SK-N-SH (cell line): ENCODE data around the gene WDFY2. TPM values are rescaled to one million over a fixed set of nuclear protein-coding genes. Genes with fewer than 3 reads are reported as not detected.

Experiments
- CTCF ChIA-PET: fragments of 300-600, 350-600 bp; formaldehyde crosslinking; extraction: SDS; loops from one replicate; lab custom pipeline; 2021; lab: Yijun Ruan, JAX
- POLR2A ChIA-PET: fragments of 350-600 bp; sonication (Branson Sonifier 250); formaldehyde crosslinking; extraction: SDS; loops from one replicate; lab custom pipeline; 2020; ENCODE audit warnings: antibody characterized with exemption, inconsistent platforms; lab: Yijun Ruan, JAX
- DNase-seq: peaks from one replicate; pipeline ENCODE4 v3.0.0; 2012
- H2AFZ ChIP-seq: fragments of 200-600 bp; sonication (generic); 2 replicates; pipeline ENCODE4 v1.8.1; 2016; ENCODE audit warnings: antibody characterized with exemption, mild to moderate bottlenecking, low read depth
- H3F3A ChIP-seq: fragments of 200-600 bp; sonication (generic); replicated peaks from 2 replicates; pipeline ENCODE3; 2016; ENCODE audit warnings: antibody characterized with exemption, mild to moderate bottlenecking; ENCODE audit not compliant: insufficient read depth
- H3K27ac ChIP-seq, 2 experiments: fragments of 200-500 bp in 1 of 2; fragments of 200-600 bp in 1 of 2; sonication (Bioruptor generic) in 1 of 2; sonication (generic), shearing (Covaris generic) in 1 of 2; 2 replicates each; pipeline versions ENCODE4 v1.5.1 to v1.6.1; 2014 to 2016; ENCODE audit warnings: low read depth in 2 of 2, inconsistent platforms in 1 of 2, low read length in 1 of 2, mild to moderate bottlenecking in 1 of 2, mixed read lengths in 1 of 2
- H3K27me3 ChIP-seq: fragments of 200-600 bp; sonication (generic), shearing (Covaris generic); 2 replicates; pipeline ENCODE4 v1.6.1; 2016; ENCODE audit warnings: mixed run types; ENCODE audit not compliant: insufficient read depth
- H3K36me3 ChIP-seq, 2 experiments: fragments of 200-500 bp in 1 of 2; fragments of 200-600 bp in 1 of 2; sonication (Bioruptor generic) in 1 of 2; sonication (generic) in 1 of 2; replicated peaks in 1 of 2; 2 replicates each; pipeline versions ENCODE3 to v1.5.1; 2014 to 2016; ENCODE audit warnings: low read length in 1 of 2, mild to moderate bottlenecking in 1 of 2; ENCODE audit not compliant: insufficient read depth in 2 of 2, control insufficient read depth in 1 of 2
- H3K4me1 ChIP-seq, 2 experiments: fragments of 200-500 bp in 1 of 2; fragments of 200-600 bp in 1 of 2; sonication (Bioruptor generic) in 1 of 2; sonication (generic), shearing (Covaris generic) in 1 of 2; 2 replicates each; pipeline versions ENCODE4 v1.5.1 to v1.6.1; 2014 to 2016; ENCODE audit warnings: low read depth in 1 of 2, low read length in 1 of 2, mixed run types in 1 of 2; ENCODE audit not compliant: insufficient read depth in 2 of 2, control insufficient read depth in 1 of 2
- H3K4me2 ChIP-seq: fragments of 200-600 bp; sonication (generic), shearing (Covaris generic); 2 replicates; pipeline ENCODE4 v1.6.1; 2017; ENCODE audit warnings: mixed run types
- H3K4me3 ChIP-seq, 2 experiments: fragments of 200-500 bp in 1 of 2; fragments of 200-600 bp in 1 of 2; sonication (Bioruptor generic) in 1 of 2; sonication (generic), shearing (Covaris generic) in 1 of 2; 2 replicates each; pipeline versions ENCODE4 v1.5.1 to v1.8.1; 2014 to 2016; ENCODE audit warnings: low read depth in 2 of 2, inconsistent platforms in 1 of 2, low read length in 1 of 2, mild to moderate bottlenecking in 1 of 2, mixed read lengths in 1 of 2, moderate library complexity in 1 of 2
- H3K79me2 ChIP-seq: fragments of 200-600 bp; sonication (generic); 2 replicates; pipeline ENCODE4 v1.8.1; 2017; ENCODE audit warnings: mild to moderate bottlenecking; ENCODE audit not compliant: insufficient read depth
- H3K9ac ChIP-seq: fragments of 200-600 bp; sonication (generic); 2 replicates; pipeline ENCODE4 v1.6.1; 2017; ENCODE audit warnings: mixed run types
- H3K9me2 ChIP-seq: fragments of 200-600 bp; sonication (generic); 2 replicates; pipeline ENCODE4 v1.6.1; 2017; ENCODE audit warnings: mixed run types
- H3K9me3 ChIP-seq: fragments of 200-600 bp; sonication (generic); 2 replicates; pipeline ENCODE4 v1.6.1; 2017; ENCODE audit warnings: mixed run types, mild to moderate bottlenecking, moderate library complexity
- H4K20me1 ChIP-seq: fragments of 200-600 bp; sonication (generic); 2 replicates; pipeline ENCODE4 v1.6.1; 2017; ENCODE audit warnings: mild to moderate bottlenecking, mixed run types; ENCODE audit not compliant: insufficient read depth
- EP300 ChIP-seq, 2 experiments: IDR thresholded peaks; 2 replicates each; pipeline versions ENCODE4 v1.4.0 to v1.6.1; 2012; ENCODE audit warnings: borderline replicate concordance in 1 of 2, low read depth in 1 of 2, low read length in 1 of 2
- GATA2 ChIP-seq: sonication (generic); formaldehyde crosslinking; IDR thresholded peaks from 2 replicates; pipeline ENCODE4 v1.5.0; 2020; ENCODE audit warnings: mild to moderate bottlenecking, missing genetic modification reagents
- JUND ChIP-seq: IDR thresholded peaks from 2 replicates; pipeline ENCODE4 v1.4.0; 2012
- POLR2AphosphoS5 ChIP-seq: IDR thresholded peaks from 2 replicates; pipeline ENCODE4 v1.6.1; 2012; ENCODE audit warnings: low read depth, low read length
- RCOR1 ChIP-seq: fragments of 150-350 bp; IDR thresholded peaks from 2 replicates; pipeline ENCODE4 v1.6.1; 2017; ENCODE audit warnings: antibody characterized with exemption, low read length
- TAF1 ChIP-seq: IDR thresholded peaks from 2 replicates; pipeline ENCODE4 v1.6.1; 2012; ENCODE audit warnings: low read depth, mild to moderate bottlenecking, low read length, moderate library complexity, borderline replicate concordance
- TCF12 ChIP-seq: IDR thresholded peaks from 2 replicates; pipeline ENCODE4 v1.4.0; 2012
- YY1 ChIP-seq: IDR thresholded peaks from 2 replicates; pipeline ENCODE4 v1.4.0; 2012; ENCODE audit warnings: low read depth, mild to moderate bottlenecking
- WGBS: methylation state at CpG from one replicate; pipeline ENCODE4 v1.1.6; 2017; ENCODE audit warnings: low lambda C conversion rate; 5-methylcytosine and 5-hydroxymethylcytosine counted together
- polyA plus RNA-seq, 3 experiments: library from polyadenylated mRNA; depleted of rRNA; stranded (reverse); fragments of >200 nt; gene quantifications; 2 replicates each; pipeline ENCODE4 v1.2.3, GENCODE V29; 2012
- TF ChIP-seq, protein P1 (sequence below): IDR thresholded peaks from 2 replicates; pipeline ENCODE4 v1.6.1; 2012; ENCODE audit warnings: mild to moderate bottlenecking, low read depth, low read length, moderate library complexity
- TF ChIP-seq, protein P2 (sequence below): IDR thresholded peaks from 2 replicates; pipeline ENCODE4; 2012
- TF ChIP-seq, protein P3 (sequence below): fragments of 150-350 bp; IDR thresholded peaks from 2 replicates; pipeline ENCODE4 v1.6.1; 2016; ENCODE audit warnings: mild to moderate bottlenecking, low read depth, low read length
- TF ChIP-seq, protein P4 (sequence below): IDR thresholded peaks from 2 replicates; pipeline ENCODE4 v1.4.0; 2012; ENCODE audit warnings: low read depth

WDFY2 gene
- polyA plus RNA-seq, 1 of the 3 experiments (the other 2 are of a cell fraction), result 4.1 TPM

DNA sequence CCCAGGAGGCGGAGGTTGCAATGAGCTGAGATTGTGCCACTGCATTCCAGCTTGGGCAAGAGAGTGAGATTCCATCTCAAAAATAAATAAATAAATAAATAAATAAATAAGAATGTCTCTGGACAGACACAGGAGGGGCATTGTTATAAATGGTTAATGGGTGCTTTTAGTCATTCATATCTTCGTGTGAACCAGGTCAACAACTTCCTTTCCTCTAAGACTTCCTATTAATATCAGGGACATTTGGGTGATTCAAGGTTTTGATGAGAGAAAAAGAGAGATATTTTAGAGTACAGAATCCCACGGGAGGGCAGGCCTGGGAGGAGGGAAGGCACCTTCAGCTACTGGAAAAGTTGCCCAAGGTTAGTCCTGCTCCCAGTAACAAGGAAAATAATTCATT is 195.8 kb downstream of the WDFY2 start:
- no peaks in the 10 kb centered on the region for H3K9me2 ChIP-seq
- no peak overlapping the region for H2AFZ ChIP-seq
- ChIA-PET POLR2A (interaction anchor here (0.8 kb wide), 1 partner anchor 9 kb away, joined by 3 read pairs; no protein-coding TSS in a partner anchor), CTCF (interaction anchor here (0.6 to 3.7 kb wide), 3 partner anchors 18 to 336 kb away, joined by 3 to 19 read pairs (median 5); no protein-coding TSS in a partner anchor)
- no peak overlapping the region for H3K4me2 ChIP-seq
- H3K27me3 ChIP-seq, result no peaks in the 10 kb centered on the region
- H3K4me1 ChIP-seq, result peaks cover 0 to 30% of the 10 kb centered on the region in 2 experiments; a peak in 1 of 4 replicates
- no peaks in the 10 kb centered on the region for H3K9me3 ChIP-seq
- no peak for DNase-seq
- 87% methylated on average over 3 of the region's 3 CpGs for WGBS
- no peaks in the 10 kb centered on the region for H3K79me2 ChIP-seq
- H3K9ac ChIP-seq, result no peak overlapping the region
- H3K36me3 ChIP-seq, result no peaks in the 10 kb centered on the region
- no peak overlapping the region for H3K4me3 ChIP-seq
- no peaks in the 10 kb centered on the region for H3F3A ChIP-seq
- H4K20me1 ChIP-seq, result no peaks in the 10 kb centered on the region
- TF ChIP-seq, protein P1, sequence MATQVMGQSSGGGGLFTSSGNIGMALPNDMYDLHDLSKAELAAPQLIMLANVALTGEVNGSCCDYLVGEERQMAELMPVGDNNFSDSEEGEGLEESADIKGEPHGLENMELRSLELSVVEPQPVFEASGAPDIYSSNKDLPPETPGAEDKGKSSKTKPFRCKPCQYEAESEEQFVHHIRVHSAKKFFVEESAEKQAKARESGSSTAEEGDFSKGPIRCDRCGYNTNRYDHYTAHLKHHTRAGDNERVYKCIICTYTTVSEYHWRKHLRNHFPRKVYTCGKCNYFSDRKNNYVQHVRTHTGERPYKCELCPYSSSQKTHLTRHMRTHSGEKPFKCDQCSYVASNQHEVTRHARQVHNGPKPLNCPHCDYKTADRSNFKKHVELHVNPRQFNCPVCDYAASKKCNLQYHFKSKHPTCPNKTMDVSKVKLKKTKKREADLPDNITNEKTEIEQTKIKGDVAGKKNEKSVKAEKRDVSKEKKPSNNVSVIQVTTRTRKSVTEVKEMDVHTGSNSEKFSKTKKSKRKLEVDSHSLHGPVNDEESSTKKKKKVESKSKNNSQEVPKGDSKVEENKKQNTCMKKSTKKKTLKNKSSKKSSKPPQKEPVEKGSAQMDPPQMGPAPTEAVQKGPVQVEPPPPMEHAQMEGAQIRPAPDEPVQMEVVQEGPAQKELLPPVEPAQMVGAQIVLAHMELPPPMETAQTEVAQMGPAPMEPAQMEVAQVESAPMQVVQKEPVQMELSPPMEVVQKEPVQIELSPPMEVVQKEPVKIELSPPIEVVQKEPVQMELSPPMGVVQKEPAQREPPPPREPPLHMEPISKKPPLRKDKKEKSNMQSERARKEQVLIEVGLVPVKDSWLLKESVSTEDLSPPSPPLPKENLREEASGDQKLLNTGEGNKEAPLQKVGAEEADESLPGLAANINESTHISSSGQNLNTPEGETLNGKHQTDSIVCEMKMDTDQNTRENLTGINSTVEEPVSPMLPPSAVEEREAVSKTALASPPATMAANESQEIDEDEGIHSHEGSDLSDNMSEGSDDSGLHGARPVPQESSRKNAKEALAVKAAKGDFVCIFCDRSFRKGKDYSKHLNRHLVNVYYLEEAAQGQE, result no peak
- TF ChIP-seq, protein P2, sequence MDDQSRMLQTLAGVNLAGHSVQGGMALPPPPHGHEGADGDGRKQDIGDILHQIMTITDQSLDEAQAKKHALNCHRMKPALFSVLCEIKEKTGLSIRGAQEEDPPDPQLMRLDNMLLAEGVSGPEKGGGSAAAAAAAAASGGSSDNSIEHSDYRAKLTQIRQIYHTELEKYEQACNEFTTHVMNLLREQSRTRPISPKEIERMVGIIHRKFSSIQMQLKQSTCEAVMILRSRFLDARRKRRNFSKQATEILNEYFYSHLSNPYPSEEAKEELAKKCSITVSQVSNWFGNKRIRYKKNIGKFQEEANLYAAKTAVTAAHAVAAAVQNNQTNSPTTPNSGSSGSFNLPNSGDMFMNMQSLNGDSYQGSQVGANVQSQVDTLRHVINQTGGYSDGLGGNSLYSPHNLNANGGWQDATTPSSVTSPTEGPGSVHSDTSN, result no peak
- TF ChIP-seq, protein P3, sequence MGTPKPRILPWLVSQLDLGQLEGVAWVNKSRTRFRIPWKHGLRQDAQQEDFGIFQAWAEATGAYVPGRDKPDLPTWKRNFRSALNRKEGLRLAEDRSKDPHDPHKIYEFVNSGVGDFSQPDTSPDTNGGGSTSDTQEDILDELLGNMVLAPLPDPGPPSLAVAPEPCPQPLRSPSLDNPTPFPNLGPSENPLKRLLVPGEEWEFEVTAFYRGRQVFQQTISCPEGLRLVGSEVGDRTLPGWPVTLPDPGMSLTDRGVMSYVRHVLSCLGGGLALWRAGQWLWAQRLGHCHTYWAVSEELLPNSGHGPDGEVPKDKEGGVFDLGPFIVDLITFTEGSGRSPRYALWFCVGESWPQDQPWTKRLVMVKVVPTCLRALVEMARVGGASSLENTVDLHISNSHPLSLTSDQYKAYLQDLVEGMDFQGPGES, result no peak
- TF ChIP-seq YY1 (no peak), RCOR1 (no peak), GATA2 (CRISPR knock-in tag) (no peak), EP300 (IDR thresholded peaks at IDR 0.05; ENCODE audit: borderline replicate concordance in 1 of 2, low read depth in 1 of 2, low read length in 1 of 2) (no peak), POLR2AphosphoS5 (no peak), TAF1 (no peak), JUND (no peak), TCF12 (no peak)
- TF ChIP-seq, protein P4, sequence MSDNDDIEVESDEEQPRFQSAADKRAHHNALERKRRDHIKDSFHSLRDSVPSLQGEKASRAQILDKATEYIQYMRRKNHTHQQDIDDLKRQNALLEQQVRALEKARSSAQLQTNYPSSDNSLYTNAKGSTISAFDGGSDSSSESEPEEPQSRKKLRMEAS, result no peak
- H3K27ac ChIP-seq, result no peak overlapping the region
